AG09319 (cell line): ENCODE data around the gene RHBDF1.

ENCODE experiments used
- DNase-seq: peaks from one replicate; pipeline ENCODE4 v3.0.0-alpha.2; 2010; ENCODE audit warnings: low read depth; ENCODE audit errors: extremely low read depth
- TF ChIP-seq, protein P1 (sequence below): IDR thresholded peaks from 2 replicates; pipeline ENCODE4 v1.5.1; 2011; ENCODE audit warnings: low read depth, mild to moderate bottlenecking, inconsistent platforms, low read length, moderate library complexity

Gene RHBDF1

DNA sequence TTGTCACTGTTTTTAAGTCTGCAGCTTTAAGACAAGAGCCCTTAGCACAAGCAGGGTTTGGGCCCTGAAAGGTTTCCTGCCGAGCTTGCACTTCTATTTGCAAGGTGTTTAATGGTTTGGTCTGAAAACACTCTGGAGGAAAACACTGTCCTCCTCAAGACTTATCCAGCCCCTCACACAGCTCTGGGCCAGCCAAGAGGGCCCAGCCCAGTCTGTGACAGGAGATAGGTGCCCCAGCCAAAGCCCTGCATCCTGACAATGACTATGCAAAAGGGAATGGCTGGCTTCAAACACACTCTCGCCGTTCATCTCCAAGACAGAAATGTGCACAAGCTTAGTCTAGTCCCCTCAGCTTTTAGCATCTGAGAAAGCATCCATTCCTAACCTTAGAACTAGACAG is 32.5 kb upstream of the RHBDF1 start:
- TF ChIP-seq, protein P1, sequence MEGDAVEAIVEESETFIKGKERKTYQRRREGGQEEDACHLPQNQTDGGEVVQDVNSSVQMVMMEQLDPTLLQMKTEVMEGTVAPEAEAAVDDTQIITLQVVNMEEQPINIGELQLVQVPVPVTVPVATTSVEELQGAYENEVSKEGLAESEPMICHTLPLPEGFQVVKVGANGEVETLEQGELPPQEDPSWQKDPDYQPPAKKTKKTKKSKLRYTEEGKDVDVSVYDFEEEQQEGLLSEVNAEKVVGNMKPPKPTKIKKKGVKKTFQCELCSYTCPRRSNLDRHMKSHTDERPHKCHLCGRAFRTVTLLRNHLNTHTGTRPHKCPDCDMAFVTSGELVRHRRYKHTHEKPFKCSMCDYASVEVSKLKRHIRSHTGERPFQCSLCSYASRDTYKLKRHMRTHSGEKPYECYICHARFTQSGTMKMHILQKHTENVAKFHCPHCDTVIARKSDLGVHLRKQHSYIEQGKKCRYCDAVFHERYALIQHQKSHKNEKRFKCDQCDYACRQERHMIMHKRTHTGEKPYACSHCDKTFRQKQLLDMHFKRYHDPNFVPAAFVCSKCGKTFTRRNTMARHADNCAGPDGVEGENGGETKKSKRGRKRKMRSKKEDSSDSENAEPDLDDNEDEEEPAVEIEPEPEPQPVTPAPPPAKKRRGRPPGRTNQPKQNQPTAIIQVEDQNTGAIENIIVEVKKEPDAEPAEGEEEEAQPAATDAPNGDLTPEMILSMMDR, result no peak
- no peak for DNase-seq

DNA sequence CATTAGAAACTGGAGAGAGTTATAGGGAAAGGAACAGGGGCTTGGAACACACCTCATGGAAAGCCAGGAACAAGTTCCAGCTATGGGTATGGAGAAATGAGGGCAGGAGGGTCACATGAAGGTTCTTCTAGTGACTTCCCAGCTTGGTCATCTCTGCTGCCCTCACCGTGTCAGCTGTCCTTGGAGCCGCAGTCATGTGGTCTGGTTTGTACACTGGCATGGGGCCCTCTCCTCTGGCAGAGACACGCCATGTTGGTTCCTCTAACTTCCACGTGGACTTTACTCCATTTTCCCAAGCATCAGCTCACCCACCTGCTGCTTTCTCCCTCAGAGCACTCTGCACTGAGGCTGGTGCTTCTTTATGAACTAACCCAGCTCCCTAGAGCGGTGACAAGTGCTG is 31.9 kb upstream of the RHBDF1 start:
- TF ChIP-seq, protein P1, result no peak
- DNase-seq, result no peak

DNA sequence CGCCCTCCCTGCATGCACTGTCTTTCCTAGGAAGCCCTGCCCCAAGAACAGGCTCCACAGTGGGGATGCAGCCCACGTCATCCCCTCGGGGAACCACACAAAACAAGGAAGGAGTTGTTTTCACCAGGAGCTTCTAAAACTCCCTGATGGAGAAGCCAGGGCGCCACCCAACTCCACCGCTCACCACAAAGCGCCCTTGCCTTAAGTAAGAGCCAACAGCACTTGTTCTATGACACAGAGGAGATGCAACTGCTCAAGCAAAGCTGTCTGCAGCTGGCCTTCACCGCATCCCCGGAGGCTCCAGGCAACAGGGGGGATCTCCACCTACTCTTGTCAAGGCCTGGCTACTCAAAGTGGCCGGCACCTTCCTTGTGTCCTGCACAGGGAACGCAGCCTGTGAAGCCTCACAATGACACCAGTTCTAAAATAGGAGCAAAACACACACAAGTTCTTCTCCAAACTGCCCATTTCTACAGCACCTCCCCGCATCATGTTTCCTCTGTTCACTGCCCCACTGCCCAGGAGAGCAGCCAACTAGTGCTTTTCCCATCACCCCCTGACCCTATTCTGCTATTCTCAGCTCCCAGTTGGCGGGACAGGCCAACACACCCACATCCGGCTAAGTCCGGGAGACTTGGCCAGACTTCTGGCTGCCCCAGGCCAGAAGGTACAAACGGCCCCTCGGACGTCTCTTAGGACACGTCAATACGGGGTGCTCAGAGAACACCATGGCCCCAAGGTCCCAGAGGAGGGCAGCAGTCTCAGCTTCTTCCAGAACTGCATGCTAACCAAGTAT is 29.8 kb upstream of the RHBDF1 start:
- TF ChIP-seq, protein P1, result no peak

DNA sequence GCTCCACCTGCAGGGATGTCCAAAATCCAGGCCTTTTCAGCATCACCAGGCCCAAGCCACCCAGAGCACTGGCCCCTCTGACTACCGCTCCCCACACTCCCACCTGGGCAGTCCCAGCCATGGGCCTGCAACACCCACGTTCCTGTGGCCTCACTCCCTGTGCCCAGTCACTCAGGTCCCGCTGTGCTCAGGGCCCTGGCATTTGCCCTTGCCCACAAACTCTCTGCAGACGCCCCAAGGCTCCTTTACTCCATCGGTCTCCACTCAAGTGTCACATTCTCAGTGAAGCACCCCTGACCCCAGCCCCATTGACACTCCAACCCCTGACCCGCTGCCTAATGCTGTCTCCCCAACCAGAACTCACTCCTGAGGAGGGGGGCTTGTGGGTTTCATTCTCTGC is 29.2 kb upstream of the RHBDF1 start:
- TF ChIP-seq, protein P1, result no peak

More for the DNA sequence above, 29.8 kb upstream of the RHBDF1 start:
- DNase-seq, result no peak

DNA sequence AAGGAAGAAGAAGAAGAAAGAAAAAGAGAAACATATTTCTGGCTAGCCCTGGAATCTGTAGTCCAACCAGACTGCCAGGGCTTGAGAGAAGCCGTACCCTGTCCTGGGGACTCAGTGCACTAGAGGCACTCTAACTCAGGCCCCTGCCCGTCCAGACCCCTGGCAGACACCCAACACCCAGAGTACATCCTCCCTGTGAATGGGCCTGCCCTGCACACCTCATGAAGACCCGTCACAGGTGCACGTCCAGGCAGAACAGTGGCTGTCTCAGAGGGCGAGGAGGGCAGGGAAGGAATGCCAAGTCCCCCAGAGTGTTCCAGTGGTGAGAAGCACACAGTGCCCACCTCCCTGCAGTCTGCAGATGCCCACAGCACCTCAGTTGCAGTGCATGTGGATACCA is 28.6 kb upstream of the RHBDF1 start:
- TF ChIP-seq, protein P1, result no peak
- DNase-seq, result no peak

More for the DNA sequence above, 29.2 kb upstream of the RHBDF1 start:
- no peak for DNase-seq

DNA sequence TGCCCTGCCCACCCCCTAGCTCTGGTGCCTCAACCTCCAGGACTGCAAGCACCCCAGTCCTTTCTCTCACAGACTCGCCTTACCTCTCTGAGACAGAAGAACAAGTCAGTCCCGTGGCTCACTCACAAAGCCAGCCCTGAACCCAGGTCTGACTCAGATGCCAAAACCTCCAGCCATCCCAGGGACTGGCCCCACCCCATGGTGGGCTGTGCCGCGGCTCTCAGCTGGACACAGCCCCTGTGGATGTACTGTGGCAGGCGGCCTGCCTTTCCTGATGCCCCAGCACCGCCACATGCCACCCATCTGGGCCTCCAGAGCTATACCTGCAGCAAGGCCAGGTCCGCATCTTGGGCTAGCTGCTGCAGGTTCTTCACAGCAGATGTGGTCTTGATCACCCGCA is 25.4 kb upstream of the RHBDF1 start:
- no peak for DNase-seq
- TF ChIP-seq, protein P1, result no peak

DNA sequence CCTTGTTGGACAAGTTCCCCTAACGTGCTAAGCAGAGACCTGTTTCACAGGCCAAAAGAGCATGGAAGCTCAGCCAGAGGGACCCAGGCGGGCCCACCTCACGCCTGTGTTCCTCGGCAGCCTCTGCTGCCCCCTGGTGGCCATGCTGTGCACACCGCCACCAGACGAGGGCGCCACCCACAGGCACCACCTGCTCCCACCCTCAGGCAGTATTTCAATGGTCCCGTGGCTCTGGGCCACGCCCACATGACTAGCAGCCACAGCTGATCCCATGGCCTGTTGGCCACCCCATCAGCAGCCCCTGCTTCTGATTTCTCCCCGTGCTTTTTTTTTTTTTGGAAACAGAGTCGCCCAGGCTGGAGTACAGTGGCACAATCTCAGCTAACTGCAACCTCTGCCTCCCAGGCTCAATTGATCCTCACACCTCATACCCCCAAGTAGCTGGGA is 24.5 kb upstream of the RHBDF1 start:
- TF ChIP-seq, protein P1, result peak; percentile 99
- peak; percentile 74 for DNase-seq
